Stimulated activated CD8-positive, alpha-beta memory T cell treated with anti-CD3 and anti-CD28 coated beads, Interleukin-12 subunit alpha, Interleukin-12 subunit beta, amount 100 ng/mL, for 1 hour (primary cell): ENCODE data around the gene OTOF.

Experiments used
- DNase-seq: peaks from one replicate; pipeline ENCODE4 v3.0.0-alpha.2; 2020; ENCODE audit warnings: low read depth

Gene OTOF

DNA sequence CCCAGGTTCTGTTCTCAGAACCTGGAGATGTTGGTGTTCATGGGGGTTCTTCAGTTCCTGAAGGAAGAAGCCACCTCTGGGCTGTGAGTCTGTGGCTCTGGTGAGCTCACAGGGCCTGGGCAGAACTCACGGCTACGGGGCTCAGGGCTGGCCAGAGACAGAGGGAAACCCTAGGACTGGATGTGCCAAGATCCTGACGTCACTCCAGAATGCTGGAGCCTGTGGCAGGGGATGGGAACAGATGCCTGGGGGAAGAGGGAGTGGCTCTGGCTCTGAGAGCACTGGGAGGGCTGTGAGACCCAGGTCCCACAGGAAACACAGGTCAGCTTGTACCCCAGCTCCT is at the start of gene OTOF:
TSS of gene OTOF (minus strand) at position 214 of the 343 bp plus-strand sequence.
- DNase-seq: no peak

- DNase-seq: no peak
Observed at GRCh38 chr2:26526589-26526988, 48.7 kb upstream of the OTOF start.

- no peak for DNase-seq
Observed at GRCh38 chr2:26526105-26526504, 48.2 kb upstream of the OTOF start.

DNA sequence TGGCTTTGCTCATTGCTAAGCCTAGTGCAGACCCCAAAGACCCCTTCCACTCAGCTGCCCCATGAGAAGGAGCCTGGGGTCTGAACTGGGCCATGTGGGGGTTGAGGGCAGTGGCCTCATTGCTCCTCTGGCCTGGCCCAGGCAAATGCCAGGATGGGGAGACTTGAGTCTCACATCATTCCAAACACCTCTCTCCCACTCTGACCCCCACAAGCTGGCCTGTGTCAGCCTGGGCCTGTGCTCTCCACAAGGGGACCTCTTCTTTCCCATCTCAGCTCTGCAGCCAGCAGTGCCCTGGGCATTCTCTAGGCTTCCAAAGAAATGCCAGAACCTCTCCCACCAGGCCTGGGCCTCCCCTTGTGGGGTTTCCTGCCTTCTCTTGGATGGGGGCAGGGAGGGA is 45.8 kb upstream of the OTOF start:
- no peak for DNase-seq

GRCh38 chr2:26522751-26523171 is 44.8 kb upstream of the OTOF start:
- no peak for DNase-seq

- DNase-seq: no peak
Observed at GRCh38 chr2:26522325-26522724, 44.4 kb upstream of the OTOF start.

GRCh38 chr2:26521913-26522180 is 43.9 kb upstream of the OTOF start:
- DNase-seq: no peak

GRCh38 chr2:26521054-26521912 is 43.4 kb upstream of the OTOF start:
- DNase-seq: no peak

DNA sequence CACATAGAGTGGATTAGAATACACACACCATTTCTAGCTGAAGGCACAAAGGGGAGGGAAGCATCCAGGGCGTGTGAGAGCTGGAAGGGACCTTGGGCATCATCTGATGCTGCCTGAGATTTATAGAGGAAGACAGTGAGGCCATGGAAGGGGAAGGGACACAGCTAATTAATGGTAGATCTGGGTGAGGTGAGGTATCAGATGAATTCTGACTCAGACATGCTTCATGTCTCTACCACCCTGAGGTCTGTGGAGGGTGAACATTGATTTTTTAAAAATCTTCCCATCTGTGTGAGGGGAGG is 42.2 kb upstream of the OTOF start:
- no peak for DNase-seq

DNA sequence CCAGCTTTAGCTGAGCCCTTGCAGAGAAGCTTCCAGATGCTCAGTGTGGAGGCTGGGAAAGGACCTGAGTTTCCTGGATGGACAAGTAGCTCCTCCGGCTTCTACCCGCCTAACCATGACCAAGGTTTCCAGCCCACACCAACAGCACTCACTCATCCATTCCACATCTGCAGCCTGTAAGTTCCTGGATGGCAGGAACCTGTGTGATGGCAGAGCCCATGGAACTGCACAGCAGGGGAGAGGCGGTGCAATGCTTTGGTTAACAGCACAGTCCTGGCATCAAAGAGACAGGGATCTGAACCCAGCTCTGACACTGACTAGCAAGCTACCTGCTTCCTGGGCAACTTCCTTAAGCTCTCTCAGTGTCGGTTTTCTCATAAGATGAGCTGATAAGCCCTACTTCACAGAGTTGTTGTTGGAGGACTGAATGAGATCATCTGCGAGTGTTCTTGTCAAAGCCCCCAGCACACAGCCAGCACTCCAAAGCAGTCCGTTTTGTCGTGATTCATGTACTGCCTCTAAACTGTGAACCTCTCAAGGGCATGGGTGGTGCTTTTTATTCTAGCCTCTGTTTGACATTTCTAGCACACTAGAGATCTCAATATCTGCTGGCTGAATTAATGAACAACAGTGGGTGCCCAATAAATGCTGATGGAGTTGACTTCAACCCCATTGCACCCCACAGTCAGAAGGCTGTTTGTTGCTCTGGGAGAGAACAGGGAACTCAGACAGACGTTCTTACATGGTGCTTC is 41.6 kb upstream of the OTOF start:
- no peak for DNase-seq

- no peak for DNase-seq
Observed at GRCh38 chr2:26516781-26517180, 38.9 kb upstream of the OTOF start.

DNA sequence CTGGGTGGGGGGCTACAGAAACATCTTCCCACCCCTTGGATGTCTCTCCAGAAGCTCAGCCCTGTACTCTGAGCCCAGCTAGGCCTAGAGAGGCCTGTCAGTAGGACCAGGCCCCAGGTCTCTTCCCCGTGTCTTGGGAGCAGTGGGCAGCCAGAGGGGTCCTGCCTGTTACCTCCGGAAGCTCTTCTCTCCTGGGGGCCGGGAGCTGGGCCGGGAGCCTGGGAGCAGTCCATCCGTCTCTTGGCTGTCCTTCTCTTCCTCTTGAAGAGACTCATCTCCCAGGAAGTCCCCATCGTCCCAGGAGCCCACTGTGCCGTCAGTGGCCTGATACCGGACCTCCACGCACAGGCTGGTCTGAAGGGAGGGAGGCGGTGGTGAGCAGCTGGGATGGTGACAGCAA is 38.3 kb upstream of the OTOF start:
- no peak for DNase-seq

- no peak for DNase-seq
Observed at GRCh38 chr2:26515771-26516170, 37.8 kb upstream of the OTOF start.

DNA sequence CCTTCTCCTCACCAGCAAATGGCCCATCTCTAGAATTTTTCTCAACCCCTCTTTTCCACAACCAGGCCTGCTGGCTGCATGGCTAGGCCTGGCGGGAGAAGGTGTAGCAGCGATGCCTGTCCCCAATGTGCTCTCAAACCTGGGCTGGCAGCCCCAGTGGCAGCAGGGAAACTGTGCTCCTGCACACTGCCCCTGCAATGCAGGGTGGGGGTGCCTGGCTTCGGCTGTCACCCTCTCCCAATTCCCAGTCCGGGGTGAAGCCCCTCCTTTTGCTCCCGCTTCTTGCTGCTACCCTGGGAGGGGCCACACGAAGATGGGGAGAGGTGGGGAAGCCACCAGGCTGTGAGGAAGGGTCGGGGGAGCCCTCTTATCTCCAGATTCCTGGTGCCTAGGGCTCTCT is 36.1 kb upstream of the OTOF start:
- no peak for DNase-seq

DNA sequence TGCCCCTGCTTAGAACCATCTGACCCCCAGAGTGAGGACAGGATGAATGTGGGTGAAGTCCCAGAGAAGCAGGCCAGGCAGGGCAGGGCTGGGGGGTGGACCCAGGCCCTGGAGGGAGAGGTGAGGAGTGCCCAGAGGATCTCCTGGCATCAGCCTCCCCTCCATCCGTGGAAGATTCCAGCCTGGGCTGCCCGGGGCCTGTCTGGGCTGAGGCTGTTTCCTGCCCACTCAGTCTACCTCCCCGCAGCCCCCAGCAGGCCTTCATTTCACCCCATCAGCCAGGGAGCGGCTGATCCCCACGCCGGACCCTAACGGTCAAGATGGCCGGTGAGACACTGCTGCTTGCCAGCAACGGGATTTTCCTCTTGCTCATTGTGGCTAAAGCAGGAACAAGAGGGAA is 35.3 kb upstream of the OTOF start:
- no peak for DNase-seq

- no peak for DNase-seq
Observed at GRCh38 chr2:26511466-26511865, 33.5 kb upstream of the OTOF start.

DNA sequence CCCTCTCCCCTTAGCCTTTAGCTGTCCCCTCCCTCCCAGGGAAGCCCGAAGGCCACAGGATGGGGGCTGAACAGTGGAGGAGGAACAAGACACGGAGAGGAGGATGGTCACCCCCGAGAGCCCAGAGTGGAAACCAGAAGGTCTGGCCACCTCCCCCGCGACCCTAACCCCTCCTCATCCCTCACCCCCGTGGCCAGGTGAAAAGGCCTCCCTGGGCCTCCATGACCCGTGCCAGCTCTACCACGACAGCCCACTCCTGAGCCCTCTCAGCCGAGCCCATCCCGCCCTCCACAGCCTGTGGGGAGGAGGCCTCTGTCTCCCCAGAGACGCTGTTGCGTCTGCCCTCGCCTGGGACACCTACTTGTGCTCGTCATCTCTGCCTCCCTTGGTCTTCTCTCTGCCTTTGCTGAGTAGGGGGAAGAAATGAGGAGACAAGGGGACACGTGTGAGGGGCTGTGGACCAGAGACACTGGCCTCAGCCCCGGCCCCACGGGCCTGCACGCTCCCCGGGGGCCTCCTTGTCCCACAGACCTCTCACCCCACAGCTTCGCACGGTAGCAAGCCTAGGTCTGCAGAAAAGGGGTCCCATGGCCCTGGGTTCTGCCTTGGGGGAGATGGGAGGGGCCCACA is 32.5 kb upstream of the OTOF start:
- no peak for DNase-seq

GRCh38 chr2:26509141-26509540 is 31.2 kb upstream of the OTOF start:
- no peak for DNase-seq

DNA sequence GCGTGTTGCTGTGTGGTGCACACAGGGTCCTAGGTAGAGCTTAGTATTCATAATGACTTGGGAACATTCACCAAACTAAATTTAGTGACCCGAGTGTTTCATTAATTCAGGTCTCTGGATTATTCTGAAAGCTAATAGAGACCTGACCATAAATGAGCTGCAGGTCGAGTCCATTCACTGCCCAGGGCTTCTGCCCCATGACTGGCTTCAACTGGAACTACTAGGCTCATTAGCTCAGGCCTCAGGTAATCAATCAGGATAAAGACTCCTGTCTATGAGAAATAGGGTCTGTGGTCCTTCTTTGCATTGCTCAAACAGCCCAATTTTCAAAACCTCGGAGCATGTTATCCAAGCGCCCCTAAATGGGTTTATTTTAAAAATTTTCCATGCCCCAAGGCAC is 30.0 kb upstream of the OTOF start:
- no peak for DNase-seq

GRCh38 chr2:26507088-26507487 is 29.2 kb upstream of the OTOF start:
- DNase-seq: no peak

- DNase-seq: no peak
Observed at GRCh38 chr2:26506279-26506678, 28.4 kb upstream of the OTOF start.

DNA sequence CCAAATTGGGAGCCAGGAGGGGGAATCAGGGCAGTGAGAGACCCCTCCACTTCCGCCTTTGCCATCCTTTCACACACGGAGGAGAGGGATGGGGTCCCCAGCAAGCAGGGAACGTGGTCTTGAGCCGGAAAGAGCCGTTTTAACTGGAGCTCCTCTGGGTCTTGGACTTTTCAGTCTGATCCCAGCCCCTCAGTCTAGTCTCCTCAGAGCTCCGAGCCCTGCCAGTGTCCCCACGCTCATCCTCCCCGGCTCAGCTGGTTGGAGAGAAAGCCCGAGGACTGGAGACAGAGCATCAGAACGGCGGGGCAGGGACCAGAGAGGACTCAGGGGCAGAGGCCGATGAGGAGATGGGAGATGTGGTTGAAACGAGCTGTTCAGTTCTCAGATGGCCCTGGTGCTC is 26.1 kb upstream of the OTOF start:
- DNase-seq: no peak

GRCh38 chr2:26503231-26503880 is 25.4 kb upstream of the OTOF start:
- peak; percentile 68 for DNase-seq
